Activated CD4-positive, alpha-beta T cell treated with anti-CD3 and anti-CD28 coated beads, Interleukin-10, Interleukin-2, amounts not matched to agents 100 ng/mL and 50 ng/mL, durations not matched to agents 16 hours and 8 hours (primary cell): ENCODE results near the gene GRIP2.
"Not testable (repeated sequence)": the region's sequence is repeated elsewhere in the genome, so short reads cannot be mapped to it uniquely, and the experiment has no call there.

Experiments
- DNase-seq: peaks from one replicate; pipeline ENCODE4 v3.0.0-alpha.2; 2020

GRIP2 gene

DNA sequence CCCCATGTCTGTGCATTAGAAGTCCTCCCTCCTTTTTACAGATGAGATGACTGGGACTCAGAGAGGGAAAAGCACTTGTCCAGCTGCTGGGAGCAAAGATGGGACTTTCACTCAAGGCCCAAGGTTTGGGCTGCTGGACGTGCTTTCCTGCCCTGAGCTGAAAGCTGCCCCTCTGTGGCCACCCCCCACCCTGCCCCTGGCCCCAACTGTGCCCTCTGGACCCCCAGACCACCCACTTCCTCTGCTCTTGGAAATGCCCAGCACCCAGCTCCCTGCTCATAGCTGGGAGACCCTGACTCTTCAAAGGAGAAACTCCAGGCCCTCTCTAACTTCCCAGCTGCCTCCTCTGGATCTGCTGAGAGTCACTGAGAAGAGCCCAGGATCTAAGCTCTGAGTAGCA lies 20.7 kb downstream of the GRIP2 start:
- no peak for DNase-seq

DNA sequence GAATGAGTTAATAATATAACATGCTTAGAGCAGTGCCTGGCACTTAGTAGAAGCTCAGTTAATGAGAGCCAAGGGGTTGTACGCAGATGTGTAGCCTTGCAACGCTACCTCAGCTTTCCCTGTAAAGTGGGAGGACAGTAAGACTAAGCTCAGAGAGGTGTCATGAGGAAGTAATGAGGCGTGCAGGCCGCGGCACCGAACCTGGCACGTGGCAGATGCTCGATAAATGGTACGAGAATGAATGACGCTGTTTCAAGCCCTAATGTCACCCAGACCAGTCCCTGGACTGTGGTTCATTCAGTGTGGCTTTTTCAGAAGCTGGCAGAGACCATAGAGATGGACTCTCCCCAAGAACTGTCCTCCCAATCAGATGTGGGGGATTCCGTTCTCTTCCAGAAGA lies 21.2 kb downstream of the GRIP2 start:
- DNase-seq, result no peak

DNA sequence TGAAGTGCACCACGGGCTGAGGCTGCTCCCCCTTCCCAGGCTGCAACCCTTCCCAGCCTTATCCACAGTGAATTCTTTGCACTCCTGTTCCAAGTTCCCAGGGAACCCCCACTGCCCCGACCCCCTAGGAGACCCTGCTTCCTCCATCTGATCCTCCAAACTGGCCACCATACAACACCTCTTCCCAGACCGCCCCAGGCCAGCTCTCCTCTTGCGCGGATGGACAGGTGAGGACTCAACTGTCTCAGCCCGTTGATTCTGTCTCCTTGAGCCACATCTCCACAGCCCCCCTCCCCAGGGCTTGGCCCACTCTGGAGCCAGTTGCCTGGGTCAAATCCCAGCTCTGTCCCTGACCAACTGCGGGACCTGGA lies 21.7 kb downstream of the GRIP2 start:
- no peak for DNase-seq

DNA sequence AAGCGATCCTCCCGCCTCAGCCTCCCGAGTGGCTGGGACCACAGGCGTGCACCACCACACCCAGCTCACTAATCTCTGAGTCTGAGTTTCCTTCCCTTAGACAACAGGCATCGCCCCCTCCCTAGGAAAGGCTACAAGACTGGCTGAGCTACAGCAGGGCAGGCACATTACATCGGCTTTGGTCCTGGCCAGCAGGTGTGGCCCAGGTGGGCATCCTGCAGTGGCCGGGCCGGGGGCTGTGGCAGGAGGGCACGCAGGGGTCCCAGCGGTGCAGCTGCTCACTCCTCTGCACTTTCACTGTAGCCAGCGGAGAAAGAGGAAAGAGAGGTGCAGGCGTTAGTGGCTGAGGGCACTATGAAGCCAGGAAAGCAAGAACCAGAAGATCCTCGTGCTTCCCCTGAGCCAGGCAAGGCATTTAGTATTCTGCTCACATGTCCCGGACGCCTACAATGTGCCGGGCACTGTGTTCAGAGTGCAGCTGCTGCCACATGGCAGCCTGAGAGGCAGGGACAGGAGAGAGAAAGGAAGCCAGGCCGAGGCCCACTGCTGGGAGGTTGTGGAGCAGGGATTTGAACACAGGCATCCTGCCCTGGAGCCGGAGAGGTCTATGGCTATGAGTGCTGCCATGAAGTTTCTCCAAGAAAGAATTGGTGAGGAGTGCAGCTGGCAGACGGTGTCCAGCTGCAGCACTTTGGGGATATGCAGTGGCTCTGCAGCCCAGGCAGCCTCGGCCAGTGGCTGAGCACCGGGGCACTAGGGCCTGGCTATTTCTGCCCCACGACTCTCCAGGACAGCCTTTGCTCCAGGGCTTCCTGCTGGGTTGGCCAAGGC lies 22.3 kb downstream of the GRIP2 start:
- DNase-seq, result no peak

DNA sequence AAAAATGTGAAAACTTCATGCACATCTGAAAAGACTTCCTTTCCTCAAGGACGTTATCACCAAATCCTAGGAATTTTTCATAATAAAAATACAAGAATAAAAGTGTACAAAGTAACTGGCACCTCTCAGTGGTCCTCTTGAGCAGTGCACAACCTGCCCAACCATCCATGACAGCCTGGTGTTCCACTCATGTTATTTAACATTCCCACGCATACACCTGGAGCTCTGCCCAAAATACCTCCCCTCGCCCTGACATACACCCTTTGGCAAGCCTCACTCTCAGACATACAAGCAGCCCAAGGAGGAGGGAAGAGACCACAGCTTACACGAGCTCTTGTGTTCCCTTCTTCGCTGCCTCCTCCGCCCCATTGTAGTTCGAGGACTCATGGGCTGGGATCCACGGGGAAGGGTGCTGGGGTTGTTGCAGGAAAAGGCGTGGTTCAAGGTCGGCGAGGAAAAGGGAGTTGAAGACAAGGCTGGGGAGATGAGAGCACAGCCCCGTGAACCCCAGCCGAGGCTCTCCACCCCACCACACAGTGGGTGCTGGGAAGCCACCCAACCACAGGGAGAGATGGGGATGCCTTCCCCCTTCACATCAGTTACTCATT lies 23.3 kb downstream of the GRIP2 start:
- no peak for DNase-seq

DNA sequence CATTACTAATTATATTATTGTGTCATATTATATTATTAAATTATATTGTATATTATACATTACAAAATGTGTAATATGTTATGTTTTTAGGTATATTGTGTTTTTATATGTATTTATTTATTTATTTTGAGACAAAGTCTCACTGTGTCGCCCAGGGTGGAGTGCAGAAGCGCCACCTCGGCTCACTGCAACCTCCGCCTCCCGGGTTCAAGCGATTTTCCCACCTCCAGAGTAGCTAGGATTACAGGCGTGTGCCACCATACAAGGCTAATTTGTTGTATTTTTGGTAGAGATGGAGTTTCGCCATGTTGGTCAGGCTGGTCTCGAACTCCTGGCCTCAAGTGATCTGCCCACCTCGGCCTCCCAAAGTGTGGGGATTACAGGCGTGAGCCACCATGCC lies 24.6 kb downstream of the GRIP2 start:
- not testable (repeated sequence) for DNase-seq

DNA sequence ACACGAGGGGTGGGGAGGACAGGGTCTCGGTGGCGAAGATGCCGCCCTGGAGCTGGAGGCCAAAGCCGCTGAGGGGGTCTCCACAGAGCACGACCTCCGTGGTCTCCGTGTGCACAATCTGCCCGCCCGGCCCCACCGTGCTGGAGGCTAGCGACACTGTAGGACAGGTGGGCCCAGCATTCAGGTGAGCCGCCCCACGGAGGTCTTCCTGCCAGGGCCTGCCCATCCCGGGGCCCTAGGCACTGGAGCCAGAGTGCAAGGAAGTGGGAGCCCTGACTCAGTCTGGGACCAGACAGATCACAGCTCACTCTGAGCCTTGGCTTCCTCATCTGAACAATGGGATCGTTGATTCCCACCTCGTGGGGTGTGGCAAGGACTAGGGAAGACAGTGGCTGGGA lies 25.8 kb downstream of the GRIP2 start:
- DNase-seq, result no peak

DNA sequence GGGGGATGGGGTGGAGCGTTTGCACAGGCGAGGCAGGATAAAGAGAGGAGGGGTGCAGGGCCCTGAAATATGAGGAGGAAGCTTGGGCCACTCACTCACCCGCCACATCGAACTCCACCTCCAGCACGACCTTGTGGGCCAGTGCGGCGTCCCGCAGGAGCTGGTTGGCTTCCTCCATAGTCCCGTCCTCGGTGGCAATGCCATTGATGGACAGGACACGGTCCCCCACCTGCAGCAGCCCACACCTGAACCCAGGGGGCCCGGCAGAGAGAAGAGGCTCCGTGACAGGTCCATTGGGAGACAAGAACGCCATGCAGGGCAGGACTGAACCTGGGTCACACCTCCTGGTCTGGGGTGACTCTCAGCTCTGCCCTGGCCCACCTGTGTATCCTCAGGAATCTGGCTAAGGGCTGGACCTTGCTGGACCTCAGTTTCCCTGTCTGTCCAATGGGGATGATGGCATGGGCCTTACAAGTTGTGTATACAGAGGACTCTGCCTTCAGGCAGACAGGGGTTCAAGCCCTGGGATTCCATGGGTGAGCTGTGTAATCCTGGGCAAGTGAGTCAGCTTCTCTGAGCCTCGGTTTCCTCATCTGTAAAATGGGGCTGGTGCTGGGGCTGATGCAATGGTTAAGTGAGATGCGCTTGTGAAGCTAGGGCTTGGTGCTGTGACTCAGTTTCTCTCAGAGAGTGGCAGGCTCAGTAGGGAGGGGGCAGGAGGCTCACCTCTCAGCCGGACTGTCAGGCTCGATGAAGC lies 26.4 kb downstream of the GRIP2 start:
- DNase-seq, result no peak

DNA sequence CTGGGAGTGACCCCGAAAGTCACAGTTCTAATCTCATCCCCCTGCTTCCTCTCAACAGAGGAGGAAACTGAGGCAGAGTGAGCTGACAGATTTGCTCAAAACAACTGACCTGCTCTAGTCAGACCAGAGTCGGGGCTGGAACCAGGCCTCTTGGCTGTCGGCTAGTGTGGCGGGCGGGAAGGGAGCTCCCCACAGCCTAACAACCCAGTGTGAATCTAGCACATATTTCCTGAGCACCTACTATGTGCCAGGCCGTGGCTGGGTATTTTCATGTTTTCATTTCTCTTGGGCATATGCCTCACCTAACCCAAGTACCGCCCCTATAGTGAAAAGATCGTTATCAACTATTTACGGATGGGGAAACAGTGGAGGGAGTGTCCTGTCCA lies 27.2 kb downstream of the GRIP2 start:
- DNase-seq, result no peak

DNA sequence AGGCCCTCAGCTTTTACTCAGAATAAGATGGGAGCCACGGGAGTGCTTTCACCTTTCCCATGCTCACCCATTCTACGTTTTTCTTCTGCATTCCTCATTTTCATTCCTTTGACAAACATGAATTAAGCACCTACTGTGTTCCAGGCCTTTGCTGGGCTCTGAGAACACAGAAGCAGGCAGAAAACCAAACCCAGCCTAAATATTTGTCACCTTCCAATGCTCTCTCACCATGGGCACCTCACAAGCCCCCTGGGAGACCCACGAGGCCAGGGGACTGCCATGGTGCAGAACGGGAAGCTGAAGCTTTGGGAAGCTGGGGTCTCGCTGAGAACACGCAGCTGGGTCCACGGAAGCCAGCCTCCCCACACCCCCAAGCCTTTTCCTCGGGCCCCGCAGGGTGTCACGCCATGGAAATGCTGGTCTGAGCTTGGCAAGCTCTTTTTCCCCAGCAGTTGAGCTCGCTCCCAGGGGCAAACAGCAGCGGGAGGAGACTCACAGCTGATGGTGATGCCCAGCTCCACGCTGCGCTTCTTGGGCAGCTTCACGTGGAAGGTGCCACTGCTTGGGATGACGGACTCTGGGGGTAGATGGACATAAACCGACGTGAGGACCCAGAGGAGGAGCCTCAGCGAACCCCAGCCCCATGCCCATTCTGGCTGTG lies 27.7 kb downstream of the GRIP2 start:
- DNase-seq, result no peak

DNA sequence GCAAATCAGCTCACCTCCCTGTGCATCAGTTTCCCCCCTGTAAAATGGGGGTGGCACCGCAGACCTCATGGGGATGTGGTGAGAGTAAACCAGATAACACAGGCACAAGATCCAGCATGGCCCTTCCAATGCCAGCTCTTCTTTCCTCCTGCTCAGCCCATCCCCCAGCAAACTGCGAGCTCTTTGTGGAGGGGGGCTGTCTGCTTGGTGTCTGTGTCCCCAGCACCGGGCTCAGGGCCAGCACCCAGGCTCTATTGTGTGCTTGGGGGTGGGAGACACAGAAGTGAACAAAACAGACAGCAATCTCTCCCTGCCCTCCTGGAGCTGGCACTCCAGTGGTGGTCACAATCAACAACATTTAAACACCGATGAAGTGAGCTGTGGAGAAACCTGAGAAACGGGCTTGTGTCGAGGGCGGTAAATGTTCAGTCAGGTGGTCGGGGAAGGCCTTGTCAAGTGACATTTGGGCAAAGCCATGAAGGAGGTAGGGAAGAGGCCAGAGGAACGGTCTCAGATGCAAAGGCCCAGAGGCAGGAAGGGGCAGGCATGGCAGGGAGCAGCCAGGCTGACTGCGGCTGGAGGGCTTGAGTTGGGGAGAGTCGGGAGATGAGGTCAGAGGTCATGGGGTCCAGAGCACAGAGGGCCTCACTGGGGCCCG lies 28.4 kb downstream of the GRIP2 start:
- no peak for DNase-seq

DNA sequence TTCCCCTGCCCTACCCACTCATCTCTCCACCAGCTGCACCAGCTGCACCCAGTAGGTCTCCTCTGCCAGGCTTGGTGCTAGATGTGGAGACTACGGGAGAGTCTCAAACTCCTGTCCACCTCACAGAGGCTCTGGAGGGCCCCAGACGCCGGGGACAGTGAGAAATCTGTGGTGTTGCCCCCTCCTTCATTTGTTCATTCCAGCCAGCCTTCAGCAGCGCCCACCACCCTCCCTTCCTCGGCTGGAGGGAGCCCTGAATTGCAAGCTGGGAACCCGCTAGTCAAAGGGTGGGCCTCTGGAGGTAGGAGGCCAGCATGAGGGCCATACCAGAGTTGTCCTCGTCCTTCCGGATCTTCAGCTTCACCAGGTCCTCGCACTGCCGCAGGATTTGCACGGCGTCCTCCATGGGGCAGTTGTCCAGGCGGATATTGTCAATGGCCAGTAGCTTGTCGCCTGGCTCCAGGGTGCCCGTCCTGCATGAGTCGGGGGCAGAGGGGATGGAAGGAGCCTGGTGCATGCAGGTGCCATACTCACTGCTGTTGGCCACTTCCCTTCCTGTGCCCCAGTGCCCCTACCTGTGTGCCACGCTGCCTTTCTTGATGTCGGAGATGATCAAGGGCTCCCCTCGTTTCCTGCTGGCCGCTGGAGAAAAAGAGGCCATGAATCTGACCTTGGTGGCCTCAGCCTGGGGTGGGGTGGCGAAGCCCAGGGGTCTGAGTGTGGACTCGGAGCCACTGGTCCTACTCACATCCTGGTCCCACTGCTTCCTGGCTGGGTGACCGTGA lies 29.1 kb downstream of the GRIP2 start:
- no peak for DNase-seq

DNA sequence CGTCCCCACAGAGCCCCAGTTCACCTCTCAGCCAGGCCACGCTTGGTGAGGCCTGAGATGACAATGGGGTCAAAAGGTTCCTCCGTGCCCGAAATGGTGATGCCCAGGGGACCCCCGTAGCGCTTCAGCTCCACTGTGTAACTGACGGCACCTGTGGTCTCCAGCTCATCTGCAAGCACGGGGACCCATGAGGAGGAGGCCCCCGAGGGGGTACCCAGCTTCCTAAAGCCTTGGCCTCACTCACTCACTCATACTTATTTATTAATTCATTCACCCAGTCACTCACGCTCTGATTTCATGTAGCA lies 30.4 kb downstream of the GRIP2 start:
- no peak for DNase-seq

DNA sequence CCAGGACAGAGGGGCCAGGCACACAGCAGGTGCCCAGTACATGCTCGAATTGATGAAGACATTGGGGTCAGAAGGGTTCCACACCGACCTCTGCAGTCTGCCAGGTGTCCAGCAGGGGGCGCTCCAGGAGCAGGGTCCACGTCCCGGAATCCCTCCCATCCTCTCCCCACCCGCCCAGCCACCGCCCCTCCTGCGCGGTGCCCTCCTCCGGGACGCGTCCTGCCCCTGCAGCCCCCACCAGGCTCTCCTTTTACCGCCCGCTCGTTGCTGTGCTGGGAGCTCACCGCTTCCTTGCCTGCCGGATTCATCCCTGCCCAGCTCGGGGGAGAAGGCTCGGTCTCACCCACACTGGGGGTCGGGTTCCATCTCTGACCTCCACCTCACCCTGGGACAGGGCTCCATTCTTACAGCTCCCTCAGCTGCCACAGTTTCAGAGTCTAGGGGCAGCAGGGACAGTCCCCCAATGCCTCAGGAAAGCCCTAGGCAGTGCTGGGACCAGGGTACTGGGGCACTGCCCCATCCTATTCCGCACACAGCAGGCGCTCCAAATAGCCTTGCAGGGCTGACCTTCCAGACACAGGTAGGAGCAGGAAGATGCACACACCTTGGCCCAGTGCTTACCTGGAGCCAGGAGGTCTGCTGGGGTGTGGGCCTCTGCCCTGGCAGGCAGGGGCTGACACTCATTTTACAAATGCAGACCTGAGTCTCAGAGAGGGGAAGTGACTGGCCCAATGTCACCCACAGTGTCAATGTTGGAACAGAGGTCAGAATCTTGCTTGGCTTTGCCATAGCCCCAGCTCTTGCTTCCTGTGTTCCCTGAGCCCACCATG lies 31.0 kb downstream of the GRIP2 start:
- DNase-seq, result peak; percentile 77

DNA sequence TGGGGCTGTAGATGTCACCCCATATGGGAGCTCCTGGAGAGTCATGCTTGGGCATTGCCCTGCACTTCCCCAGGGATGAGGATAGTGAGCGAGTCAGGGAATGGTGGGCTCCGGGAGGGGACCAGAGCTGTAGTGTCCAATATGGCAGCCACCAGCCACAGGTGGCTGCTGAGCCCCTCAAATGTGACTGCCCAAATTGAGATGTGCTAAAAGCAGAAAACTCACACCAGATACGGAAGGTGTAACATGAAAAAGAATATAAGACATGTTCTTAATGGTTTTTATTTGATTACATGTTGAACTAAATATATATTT lies 31.7 kb downstream of the GRIP2 start:
- DNase-seq, result no peak

DNA sequence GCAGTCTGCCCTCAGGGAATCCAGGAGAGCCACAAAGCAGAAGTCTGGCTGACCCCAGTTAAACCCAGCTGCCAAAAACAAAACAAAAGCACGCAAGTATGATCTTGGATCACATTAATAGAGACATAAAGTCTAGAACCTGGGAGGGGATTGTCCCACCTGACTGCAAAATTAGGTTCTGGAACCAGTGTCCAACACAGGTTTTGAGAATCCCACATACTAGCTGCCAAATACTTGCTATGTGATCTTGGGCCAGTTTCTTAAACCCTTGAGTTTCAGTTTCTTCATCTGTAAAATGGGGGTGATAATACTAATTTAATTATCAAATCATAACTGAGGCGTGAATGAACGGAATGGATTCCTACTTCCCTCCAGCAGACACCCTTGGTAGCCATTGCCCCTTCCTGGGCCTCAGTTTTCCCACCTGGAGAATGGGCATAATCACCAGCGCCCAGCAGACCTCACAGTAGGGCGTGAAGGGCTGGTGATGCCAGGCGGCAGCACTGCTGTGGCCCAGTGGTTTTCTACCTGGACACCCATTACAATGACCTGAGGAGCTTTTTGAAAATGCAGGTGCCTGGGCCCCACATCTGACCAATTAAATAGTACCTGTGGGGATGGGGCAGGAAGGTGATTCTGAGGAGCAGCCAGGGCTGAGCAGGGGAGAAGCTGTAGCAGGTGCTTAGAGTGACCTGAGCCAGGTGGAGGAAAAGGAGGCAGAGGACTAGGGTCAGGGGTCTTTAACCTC lies 32.2 kb downstream of the GRIP2 start:
- no peak for DNase-seq

DNA sequence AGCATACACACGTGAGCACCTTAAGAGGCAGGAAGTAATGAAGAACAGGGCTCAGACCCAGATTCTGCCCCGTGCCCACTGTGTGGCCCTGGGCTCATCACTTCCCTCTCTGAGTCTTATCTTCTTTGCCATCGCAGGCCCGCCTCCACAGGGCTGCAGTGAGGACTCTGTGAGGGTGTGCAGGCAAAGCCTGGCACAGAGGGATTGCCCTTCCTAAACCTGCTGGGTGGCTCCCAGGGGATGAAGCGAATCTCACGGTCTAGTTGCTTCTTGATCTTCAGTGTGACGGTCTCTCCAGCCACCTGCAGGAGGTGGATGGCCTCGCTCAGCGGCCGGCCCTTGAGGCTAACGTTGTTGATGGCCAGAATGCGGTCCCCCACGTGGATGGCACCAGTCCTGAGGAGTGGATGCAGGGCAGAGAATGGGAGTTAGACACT lies 32.8 kb downstream of the GRIP2 start:
- DNase-seq, result no peak

DNA sequence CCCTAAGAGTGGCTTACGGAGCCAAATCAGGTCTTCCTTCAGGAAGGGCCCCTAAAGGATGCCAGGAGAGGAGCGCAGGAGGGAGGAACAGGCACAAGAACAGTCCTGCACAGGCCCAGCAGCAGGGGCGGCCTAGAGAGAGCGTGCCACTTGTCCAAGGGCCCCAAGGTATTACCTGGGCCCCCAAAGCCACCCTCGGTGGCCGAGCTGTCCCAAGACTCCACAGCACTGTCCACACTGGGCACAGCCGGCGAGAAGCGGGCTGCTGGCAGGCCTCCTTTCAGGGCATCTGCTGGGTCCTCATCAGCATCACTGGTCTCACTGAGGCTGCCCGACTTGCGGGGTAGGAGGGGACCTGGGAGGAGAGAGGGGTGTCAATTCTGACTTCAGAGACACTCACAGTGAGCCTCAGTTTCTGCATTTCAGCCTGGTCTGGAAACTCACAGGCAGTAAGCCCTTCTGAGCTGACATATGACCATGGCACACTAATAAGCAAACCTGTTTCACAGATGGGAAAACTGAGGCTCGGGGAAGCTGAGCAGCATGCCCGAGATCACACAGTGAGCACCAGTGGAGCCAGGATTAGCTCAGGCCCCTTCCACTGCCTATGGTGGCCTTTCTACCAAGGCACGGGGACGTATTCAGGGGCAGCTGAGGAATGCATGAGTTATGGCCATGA lies 33.4 kb downstream of the GRIP2 start:
- DNase-seq, result no peak

DNA sequence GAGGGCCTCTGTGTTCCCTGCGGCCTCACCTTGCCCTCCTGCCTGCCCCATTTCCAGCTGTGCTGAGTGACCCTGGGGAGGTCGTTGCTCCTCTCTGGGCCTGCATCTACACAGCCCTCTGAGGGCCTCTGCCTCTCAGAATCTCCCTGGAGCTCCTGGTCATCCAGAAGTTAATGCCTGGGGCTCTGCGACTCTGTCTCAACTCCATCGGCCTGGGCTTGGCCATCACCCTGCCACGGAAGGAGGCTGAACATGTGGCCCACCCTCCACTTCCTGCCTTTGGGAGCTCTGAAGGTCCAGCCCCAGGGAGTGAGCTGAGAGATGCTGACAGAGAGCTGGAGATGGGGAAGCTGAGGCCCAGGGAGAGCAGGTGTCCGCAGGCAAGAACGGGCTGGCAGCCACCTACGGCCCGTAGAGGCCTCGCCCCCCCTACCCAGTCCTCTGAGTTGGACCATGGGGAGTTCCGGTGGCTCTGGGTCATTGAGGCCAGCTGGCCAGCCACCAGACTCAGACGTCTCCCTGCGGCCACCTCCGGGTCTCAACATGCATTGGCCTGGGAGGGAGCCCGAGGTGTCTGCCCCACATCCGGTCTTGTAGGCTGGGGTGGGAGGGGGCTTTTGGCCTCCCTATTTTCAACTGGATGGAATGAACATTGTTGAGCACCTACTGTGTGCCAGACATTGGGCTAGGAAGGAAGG lies 34.2 kb downstream of the GRIP2 start:
- no peak for DNase-seq
